ENCODE results near the gene ARPC5L. TPM values are rescaled to one million over a fixed set of nuclear protein-coding genes. Genes with fewer than 3 reads are reported as not detected.
A peak's percentile ranks its signal among the peaks of the same experiment; 100 is the strongest.
"Not testable (repeated sequence)": the region's sequence is repeated elsewhere in the genome, so short reads cannot be mapped to it uniquely, and the experiment has no call there.

The ARPC5L gene
- total RNA-seq, 1 experiment from 2014 or later, result 58.5 TPM

DNA sequence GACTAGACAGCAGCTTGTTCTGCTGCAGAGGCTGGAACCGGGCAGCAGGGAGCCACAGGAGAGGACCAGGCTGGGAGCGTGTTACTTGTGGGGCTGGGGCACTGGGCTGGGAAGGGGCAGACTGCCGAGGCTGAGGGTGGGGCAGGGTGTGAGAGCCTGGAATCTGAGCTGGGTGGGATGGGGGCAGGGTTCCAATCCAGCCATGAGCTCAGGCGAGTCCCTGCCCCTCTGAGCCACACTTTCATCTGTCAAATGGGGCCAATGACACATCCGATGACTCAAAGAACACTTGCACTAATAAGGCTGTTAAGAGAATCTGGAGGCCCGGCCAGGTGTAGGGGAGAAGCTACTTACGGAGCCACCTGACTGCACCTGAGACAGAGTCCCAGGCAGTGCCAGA is 27.3 kb upstream of the ARPC5L start:
- Histone ChIP-seq H3K4me3 (0 out of 2 replicates have a peak overlapping the region, but pooled peaks have one; percentile 13), H3K27ac (peak overlapping the region; percentile 27), H3K36me3 (no peaks in the 10 kb centered on the region), H3K4me1 (peaks cover 38% of the 10 kb centered on the region), H3K9me3 (replicated peaks) (no peaks in the 10 kb centered on the region), H3K27me3 (no peaks in the 10 kb centered on the region)
- DNase-seq, result peak; percentile 53 to 55

- H3K4me1 ChIP-seq, result peaks cover 39% of the 10 kb centered on the region
- peak; percentile 93 to 96 for DNase-seq
- H3K27ac ChIP-seq, result peak overlapping the region; percentile 27
- no peaks in the 10 kb centered on the region for H3K9me3 ChIP-seq (replicated peaks)
- no peaks in the 10 kb centered on the region for H3K27me3 ChIP-seq
- peak overlapping the region; percentile 13; the same call in 1 of the 2 replicates for H3K4me3 ChIP-seq
- H3K36me3 ChIP-seq, result no peaks in the 10 kb centered on the region
These were observed 26.8 kb upstream of the ARPC5L start for GRCh38 chr9:124835026-124835557.

DNA sequence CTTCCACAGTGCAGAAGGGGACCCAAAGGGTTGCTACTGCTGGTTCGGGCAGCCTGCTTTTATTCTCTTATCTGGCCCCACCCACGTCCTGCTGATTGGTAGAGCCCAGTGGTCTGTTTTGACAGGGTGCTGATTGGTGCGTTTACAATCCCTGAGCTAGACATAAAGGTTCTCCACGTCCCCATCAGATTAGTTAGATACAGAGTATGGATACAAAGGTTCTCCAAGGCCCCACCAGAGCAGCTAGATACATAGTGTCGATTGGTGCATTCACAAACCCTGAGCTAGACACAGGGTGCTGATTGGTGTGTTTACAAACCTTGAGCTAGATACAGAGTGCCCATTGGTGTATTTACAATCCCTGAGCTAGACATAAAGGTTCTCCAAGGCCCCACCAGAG is 23.8 kb upstream of the ARPC5L start:
- not testable (repeated sequence) for H3K4me3 ChIP-seq; DNase-seq; H3K9me3 ChIP-seq (replicated peaks); H3K27me3 ChIP-seq; H3K27ac ChIP-seq; H3K36me3 ChIP-seq
- peaks cover 35% of the 10 kb centered on the region for H3K4me1 ChIP-seq

DNA sequence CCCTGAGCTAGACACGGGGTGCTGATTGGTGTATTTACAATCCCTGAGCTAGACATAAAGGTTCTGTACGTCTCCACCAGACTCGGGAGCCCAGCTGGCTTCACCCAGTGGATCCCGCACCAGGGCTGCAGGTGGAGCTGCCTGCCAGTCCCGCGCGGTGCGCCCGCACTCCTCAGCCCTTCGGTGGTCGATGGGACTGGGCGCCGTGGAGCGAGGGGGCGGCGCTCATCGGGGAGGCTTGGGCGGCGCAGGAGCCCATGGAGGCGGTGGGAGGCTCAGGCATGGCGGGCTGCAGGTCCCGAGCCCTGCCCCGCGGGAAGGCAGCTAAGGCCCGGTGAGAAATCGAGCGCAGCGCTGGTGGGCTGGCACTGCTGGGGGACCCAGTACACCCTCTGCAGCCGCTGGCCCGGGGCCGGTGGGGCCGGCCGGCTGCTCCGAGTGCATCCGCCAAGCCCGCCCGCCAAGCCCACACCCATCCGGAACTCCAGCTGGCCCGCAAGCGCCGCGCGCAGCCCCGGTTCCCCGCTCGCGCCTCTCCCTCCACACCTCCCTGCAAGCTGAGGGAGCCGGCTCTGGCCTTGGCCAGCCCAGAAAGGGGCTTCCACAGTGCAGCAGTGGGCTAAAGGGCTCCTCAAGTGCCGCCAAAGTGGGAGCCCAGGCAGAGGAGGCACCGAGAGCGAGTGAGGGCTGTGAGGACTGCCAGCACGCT is 23.2 kb upstream of the ARPC5L start:
- not testable (repeated sequence) for H3K27me3 ChIP-seq; DNase-seq; H3K36me3 ChIP-seq; H3K4me3 ChIP-seq; H3K27ac ChIP-seq; H3K9me3 ChIP-seq (replicated peaks)
- H3K4me1 ChIP-seq, result peaks cover 34% of the 10 kb centered on the region

DNA sequence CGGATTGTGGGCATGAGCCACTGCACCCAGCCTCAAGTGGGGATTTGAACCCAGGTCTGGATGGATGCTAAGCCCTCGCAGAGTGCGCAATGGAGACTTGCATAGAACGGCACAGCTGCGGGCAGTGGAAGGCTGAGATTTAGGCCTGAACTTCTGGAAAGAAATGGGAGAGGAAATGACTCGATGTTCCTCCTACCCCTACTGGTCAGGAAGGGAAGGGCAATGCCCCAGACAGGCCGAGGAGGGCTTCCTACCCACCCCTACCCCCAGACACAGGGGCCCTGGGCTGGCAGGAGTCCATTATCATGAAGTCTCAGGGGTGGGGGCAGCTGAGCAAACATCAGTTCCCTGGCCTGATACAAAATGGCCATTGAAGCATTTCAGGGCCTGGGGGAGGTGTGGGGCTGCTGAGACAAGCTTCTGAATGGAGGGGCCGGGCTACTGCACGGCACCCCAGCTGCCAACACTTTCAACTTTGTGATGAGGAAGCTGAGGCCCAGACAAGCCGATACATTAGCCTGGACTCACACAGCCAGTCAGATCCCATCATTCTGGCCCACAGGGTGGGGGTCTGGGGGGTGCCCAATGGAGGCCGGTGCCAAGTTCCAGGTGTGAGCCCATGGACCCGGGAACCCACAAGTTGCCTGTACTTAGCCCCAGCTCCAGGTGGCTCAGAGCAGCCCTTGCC is 22.2 kb upstream of the ARPC5L start:
- H3K4me3 ChIP-seq, result peak overlapping the region; percentile 3; the same call in 1 of the 2 replicates
- peak; percentile 99 for DNase-seq

GRCh38 chr9:124840300-124840833 is 21.6 kb upstream of the ARPC5L start:
- peak; percentile 99 for DNase-seq

More for the DNA sequence above, 22.2 kb upstream of the ARPC5L start:
- H3K27ac ChIP-seq, result peak overlapping the region; percentile 93
- H3K4me1 ChIP-seq, result peaks cover 28% of the 10 kb centered on the region
- H3K27me3 ChIP-seq, result no peaks in the 10 kb centered on the region
- H3K9me3 ChIP-seq (replicated peaks), result no peaks in the 10 kb centered on the region
- H3K36me3 ChIP-seq, result no peaks in the 10 kb centered on the region

DNA sequence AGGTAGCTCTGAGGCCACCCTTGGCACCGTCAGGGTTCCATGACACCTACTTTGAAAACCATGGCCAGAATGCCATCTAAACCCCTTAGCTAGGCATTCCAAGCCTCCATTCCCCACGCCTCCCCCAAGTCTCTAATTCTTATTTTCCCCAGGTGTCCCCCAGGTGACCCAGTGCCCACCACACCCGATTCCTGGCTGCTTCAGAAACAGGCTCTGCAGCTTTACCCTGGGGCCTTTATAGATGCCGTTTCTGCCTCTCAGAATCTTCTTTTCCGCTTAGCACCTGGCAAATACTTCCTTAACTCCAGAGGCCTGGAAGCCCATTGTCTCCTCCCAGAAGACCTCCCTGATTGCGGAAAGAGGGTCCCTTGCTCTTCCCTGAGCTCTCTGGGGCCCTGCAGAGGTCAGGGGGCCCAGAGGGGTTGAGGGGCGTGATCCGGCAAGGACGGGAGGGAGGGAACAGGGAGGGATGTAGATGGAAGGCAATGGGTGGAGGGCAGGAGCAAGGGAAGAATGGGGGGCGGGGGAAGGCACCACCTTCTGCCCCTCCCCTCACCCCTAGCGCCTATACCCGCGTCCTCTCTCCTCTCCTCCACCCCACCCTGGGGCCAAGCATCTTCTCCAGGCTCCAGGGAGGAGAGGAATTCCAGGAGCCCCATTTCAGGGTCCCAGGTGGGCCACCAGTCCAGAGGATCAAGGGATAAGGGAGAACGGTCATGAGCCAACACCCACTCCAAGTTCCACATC is 20.7 kb upstream of the ARPC5L start:
- peak overlapping the region; percentile 93 for H3K27ac ChIP-seq
- peak in 1 of 2 experiments; percentile 21 for DNase-seq

More at GRCh38 chr9:124840300-124840833, 21.6 kb upstream of the ARPC5L start:
- Histone ChIP-seq H3K36me3 (no peaks in the 10 kb centered on the region), H3K4me3 (peak overlapping the region; percentile 3; the same call in 1 of the 2 replicates), H3K27ac (peak overlapping the region; percentile 93), H3K9me3 (replicated peaks) (no peaks in the 10 kb centered on the region), H3K4me1 (peaks cover 22% of the 10 kb centered on the region), H3K27me3 (no peaks in the 10 kb centered on the region)

DNA sequence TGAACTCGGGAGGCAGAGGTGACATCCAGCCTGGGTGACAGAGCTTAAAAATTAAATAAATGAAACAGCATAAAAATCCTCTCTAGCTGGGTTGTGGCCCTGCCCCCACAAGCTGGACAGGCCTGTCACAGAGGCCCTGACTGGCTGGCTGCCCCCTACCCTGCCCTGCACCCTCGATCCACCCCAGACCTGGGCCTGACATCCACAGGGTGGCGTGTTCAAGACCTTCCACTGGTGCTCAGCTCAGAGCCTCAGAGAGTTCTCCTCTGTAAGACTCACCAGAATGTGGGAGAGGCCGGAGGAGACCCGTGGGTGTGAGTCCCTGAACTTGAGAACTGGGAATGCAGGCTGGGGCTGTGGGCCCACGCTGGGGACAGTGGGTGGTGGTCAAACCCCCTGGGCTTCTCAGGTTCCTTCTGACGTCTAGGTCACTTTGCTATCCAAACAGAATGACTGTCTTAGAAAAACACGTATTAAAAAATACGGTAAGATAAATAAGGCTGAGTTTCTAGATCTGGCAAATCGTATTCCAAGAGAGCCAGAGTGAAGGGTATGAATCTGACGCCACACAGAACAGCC is 18.4 kb upstream of the ARPC5L start:
- Histone ChIP-seq H3K9me3 (replicated peaks) (no peaks in the 10 kb centered on the region), H3K4me3 (no peak overlapping the region), H3K27ac (no peak overlapping the region), H3K27me3 (no peaks in the 10 kb centered on the region), H3K4me1 (peaks cover 29% of the 10 kb centered on the region), H3K36me3 (no peaks in the 10 kb centered on the region)
- DNase-seq, result no peak

More for the DNA sequence above, 20.7 kb upstream of the ARPC5L start:
- Histone ChIP-seq H3K27me3 (no peaks in the 10 kb centered on the region), H3K4me1 (peaks cover 26% of the 10 kb centered on the region), H3K36me3 (no peaks in the 10 kb centered on the region), H3K9me3 (replicated peaks) (no peaks in the 10 kb centered on the region), H3K4me3 (no peak overlapping the region)

- Histone ChIP-seq H3K36me3 (no peaks in the 10 kb centered on the region), H3K4me1 (peaks cover 26% of the 10 kb centered on the region)
These were observed 17.6 kb upstream of the ARPC5L start for GRCh38 chr9:124844291-124844690.

GRCh38 chr9:124846467-124846866 is 15.5 kb upstream of the ARPC5L start:
- not testable (repeated sequence) for H3K36me3 ChIP-seq; H3K27me3 ChIP-seq; H3K4me3 ChIP-seq; DNase-seq; H3K27ac ChIP-seq; H3K9me3 ChIP-seq (replicated peaks)
- peaks cover 17% of the 10 kb centered on the region for H3K4me1 ChIP-seq

More at GRCh38 chr9:124844291-124844690, 17.6 kb upstream of the ARPC5L start:
- Histone ChIP-seq H3K27me3 (no peaks in the 10 kb centered on the region), H3K4me3 (no peak overlapping the region), H3K9me3 (replicated peaks) (no peaks in the 10 kb centered on the region), H3K27ac (no peak overlapping the region)
- peak in 1 of 2 experiments; percentile 11 for DNase-seq

DNA sequence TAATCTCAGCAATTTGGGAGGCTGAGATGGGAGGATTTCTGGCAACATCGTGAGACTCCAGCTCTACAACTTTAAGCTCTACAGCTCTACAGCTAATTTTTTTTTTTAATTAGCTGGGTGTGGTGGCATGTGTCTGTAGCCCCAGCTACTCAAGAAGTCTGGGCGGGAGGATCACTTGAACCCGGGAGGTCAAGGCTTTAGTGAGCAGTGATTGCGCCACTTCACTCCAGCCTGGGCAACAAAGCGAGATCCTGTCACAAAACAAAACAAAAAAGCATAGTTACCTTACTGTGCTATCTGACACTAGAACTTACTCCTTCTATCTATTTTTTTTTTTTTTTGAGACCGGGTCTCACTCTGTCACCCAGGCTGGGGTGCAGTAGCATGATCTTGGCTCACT is 15.0 kb upstream of the ARPC5L start:
- H3K4me1 ChIP-seq, result peaks cover 17% of the 10 kb centered on the region
- H3K27me3 ChIP-seq, result no peaks in the 10 kb centered on the region
- no peaks in the 10 kb centered on the region for H3K9me3 ChIP-seq (replicated peaks)
- H3K27ac ChIP-seq, result no peak overlapping the region
- DNase-seq, result no peak
- H3K36me3 ChIP-seq, result no peaks in the 10 kb centered on the region
- no peak overlapping the region for H3K4me3 ChIP-seq

GRCh38 chr9:124849801-124850200 is 12.1 kb upstream of the ARPC5L start:
- Histone ChIP-seq H3K9me3 (replicated peaks) (no peaks in the 10 kb centered on the region), H3K27ac (no peak overlapping the region), H3K4me1 (peaks cover 27% of the 10 kb centered on the region), H3K4me3 (no peak overlapping the region), H3K27me3 (no peaks in the 10 kb centered on the region), H3K36me3 (no peaks in the 10 kb centered on the region)
- peak; percentile 46 to 55 for DNase-seq

DNA sequence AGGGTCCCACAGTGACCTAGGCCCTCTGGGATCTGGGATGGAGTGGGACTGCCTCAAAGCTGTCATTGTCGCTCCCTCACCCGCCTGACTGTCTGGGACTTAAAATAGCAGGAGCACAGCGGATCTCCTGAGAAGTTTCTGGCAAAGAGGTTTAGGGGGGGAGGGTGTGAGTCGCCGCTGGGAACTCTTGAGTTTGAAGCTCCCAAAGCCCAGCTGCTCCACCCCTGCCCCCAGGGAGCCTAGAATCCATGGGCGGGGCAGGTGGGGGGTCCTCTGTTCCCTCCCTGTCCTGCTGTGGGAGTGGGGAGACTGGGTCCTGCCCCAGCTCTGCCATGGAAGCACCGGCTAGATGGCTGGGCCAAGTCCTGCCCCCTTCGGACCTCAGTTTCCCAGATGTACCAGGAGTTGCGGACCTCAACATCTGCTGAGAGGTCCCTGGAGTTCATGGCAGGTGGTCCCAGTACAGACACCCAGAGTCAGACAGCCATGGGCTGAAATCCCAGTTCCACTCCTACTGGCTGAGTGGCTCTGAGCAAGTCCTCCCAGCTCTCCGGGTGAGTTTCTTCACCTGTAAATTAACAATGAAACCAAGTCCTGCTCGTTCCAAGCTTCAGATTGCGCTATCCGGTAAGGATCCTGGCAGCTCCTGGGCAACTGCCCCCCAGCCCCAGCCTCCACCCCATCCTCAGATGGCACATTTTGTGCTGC is 9.7 kb upstream of the ARPC5L start:
- Histone ChIP-seq H3K27ac (no peak overlapping the region), H3K4me1 (peaks cover 17% of the 10 kb centered on the region), H3K4me3 (peak overlapping the region; percentile 51), H3K9me3 (replicated peaks) (no peaks in the 10 kb centered on the region), H3K27me3 (no peaks in the 10 kb centered on the region), H3K36me3 (peaks cover 11% of the 10 kb centered on the region)
- DNase-seq, result peak in 1 of 2 experiments; percentile 48
